HG03432 (cell line): Measurements from ENCODE around the gene PODNL1.

Source experiments
- ATAC-seq: cut with Tn5 transposase; IDR thresholded peaks from one replicate; pipeline ENCODE4 v1.9.1; 2021; ENCODE audit warnings: mild to moderate bottlenecking, moderate library complexity; ENCODE audit not compliant: unreplicated experiment

PODNL1 gene

DNA sequence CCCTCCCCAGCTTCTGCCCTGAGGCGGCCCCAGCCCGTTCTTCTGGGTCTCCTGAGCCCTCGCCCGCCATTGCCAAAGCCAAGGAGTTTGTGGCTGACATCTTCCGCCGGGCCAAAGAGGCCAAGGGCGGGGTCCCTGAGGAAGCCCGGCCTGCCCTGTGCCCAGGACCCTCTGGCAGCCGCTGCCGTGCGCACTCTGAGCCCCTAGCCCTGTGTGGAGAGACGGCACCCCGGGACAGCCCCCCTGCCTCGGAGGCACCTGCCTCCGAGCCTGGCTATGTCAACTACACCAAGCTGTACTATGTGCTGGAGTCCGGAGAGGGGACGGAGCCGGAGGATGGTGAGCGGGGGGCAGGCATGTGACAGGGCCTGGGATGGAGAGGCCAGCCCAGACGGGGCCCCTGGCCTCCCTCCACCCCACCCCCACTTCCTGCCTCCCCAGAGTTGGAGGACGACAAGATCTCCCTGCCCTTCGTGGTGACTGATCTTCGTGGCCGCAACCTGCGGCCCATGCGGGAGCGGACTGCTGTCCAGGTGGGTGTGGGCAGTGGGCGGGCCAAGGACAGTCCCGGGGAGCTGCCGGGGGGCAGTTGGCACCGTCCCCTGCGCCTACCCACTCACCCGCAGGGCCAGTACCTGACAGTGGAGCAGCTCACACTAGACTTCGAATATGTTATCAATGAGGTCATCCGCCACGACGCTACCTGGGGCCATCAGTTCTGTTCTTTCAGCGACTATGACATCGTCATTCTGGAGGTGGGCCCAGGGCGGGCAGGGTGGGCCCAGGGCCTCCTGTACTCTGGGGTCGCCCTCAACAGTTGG lies 21.1 kb upstream of the PODNL1 start:
- ATAC-seq, result no peak

DNA sequence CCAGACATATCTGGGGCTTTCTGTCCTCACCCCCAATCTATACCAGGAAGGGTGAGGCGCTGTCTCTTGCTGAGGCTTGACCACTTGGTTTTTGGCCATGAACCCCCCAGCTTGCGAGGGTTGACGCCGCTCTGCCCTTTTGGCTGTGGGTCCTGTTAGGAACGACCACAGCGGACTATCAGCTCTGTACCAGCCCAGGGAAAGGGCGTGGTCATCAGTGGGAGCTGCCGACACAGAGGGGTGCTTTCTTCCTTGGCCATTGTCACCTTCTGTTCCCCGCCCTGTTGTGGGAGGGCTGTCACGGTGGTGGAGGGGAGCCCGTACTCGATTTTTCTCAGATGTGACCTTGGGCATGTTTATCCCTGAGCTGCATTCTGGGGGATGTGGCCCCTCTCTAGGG lies 19.8 kb upstream of the PODNL1 start:
- ATAC-seq, result no peak

DNA sequence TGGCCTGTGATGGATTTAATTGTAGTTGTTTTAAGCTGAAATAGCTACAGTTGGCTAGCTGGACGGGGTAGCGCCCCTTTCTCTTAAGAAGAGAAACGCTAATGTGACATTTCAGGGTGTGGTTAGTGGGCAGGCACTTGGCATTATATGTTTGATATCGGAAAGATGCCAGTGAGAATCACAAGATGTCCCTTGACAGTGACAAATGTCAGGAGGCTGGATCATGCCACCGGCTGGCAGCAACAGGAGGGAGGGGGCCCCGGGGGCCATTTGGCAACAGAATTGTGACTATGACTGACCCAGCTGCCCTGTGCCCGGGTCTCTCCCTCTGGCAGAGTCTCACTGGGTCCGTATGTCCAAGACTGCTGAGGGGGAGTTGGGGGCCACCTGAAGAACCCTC lies 18.8 kb upstream of the PODNL1 start:
- ATAC-seq, result no peak

GRCh38 chr19:13956365-13956744 lies 18.1 kb upstream of the PODNL1 start:
- no peak for ATAC-seq

DNA sequence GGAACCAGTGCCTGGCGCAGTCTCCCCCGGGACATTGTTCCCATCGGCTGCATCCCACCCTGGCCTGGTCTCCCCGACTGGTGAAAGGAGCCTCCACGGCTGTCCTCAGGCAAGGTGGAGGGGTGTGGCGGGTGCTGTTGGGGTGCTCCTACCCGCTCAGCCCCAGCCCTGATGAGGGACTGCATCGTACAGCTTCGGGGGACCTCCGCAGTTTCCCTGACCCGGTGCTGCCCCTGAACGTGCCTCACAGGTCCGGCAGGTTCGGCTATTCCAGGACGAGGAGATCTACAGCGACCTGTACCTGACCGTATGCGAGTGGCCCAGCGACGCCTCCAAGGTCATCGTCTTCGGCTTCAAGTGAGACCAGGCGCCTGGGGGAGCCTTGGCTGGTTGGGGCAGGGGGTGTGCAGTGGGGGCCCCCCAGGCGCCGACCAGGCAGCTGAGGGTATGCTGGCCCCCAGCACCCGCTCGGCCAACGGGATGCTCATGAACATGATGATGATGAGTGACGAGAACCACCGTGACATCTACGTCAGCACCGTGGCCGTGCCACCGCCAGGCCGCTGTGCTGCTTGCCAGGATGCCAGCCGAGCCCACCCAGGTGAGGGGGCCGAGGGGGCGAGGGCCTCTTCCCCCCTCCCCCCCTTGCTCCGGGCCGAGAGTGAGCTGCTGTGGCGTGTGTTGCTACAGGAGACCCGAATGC lies 17.6 kb upstream of the PODNL1 start:
- no peak for ATAC-seq

GRCh38 chr19:13954185-13954584 lies 16.0 kb upstream of the PODNL1 start:
- ATAC-seq, result no peak

GRCh38 chr19:13952931-13953531 lies 14.8 kb upstream of the PODNL1 start:
- ATAC-seq, result no peak

DNA sequence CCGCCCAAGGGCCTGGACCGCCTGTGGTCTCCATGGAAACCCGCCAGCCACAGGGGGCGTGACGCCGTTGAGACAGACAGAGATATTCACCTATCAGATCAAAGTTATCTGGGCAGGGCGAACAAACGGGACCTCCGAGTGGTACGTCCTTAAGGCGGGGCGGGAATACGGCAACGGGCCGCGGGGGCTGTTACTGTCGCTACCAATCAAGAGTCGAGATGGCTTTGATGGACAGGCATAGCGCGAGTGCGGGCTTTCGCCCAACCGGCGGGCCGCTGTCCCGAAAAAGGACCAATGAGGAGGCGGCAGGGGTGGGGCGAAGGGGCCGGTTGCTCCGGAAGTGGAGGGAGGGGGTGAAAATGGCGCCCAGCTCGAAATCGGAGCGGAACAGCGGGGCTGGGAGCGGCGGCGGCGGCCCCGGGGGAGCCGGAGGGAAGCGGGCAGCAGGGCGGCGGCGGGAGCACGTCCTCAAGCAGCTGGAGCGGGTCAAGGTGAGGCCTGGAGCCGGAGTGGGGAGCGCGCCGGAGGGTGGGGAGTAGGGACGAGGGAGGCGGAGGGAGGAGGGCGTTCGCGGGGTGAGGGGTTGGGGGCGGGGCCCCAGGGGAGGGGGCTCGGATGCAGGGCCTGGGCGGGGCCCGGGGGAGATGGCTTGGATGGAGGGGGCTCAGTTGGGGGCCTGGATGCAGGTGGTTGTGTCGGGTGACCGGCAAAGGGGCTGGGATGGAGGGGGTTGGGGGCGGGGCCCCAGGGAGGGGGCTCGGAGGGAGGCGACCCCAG lies 14.1 kb upstream of the PODNL1 start, which contains the start of gene DCAF15:
DCAF15 (plus strand) TSS at position 356 of the 777 bp plus-strand sequence; CDS start at position 360, 4 bp downstream.
- peak; percentile 95 for ATAC-seq

DNA sequence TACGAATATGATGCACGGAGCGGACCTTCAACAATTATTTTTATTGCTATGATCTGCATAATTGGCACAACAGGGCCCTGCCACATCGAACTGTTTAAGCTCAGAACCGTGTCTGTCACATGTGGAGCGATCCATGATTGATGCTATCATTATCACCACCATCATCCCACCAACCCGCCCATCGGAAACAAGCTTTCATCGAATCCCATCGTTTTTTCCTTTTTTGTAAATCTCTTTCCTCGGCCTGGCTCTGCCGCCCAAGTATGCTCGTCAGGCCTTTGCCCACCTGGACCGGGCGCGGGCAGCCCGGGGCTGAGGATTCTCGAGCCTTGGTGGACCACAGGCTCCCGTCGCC lies 13.6 kb upstream of the PODNL1 start:
- peak; percentile 2 for ATAC-seq

GRCh38 chr19:13951043-13951442 lies 12.8 kb upstream of the PODNL1 start:
- ATAC-seq, result no peak

GRCh38 chr19:13946414-13946813 lies 8.2 kb upstream of the PODNL1 start:
- no peak for ATAC-seq

DNA sequence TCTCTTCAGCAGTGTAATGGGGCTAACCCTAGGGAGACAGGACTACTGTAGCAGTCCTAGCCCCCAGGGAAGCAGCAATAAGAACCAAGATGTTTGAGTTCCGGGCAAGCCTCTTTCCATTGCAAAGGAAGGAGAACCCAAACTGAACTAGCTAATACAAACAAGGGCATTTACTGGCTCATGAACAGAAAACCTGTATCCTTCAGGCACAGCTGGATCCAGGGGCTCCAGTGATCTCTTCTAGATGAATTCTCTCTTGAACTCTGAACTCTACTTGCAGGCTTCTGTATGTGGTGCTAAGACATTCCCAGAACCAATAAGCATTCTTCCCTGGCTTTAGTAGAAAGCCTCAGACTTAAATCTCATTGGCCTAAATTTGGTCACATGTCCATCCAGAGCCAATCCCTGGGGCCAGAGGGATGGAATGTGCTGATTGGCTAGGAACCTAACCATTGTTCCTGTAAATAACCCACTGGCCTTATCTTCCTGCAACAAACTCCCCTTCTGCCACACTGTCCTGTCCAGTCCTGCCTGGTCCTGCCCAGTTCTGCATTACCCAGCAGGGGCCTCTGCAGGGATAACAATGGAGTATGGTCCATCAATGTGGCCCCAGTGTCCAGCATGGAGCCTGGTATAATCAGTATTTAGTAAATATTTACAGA lies 3.9 kb upstream of the PODNL1 start:
- no peak for ATAC-seq

- no peak for ATAC-seq
Measured at GRCh38 chr19:13937479-13938300, 527 bp downstream of the PODNL1 start.

- ATAC-seq, result no peak
Measured at GRCh38 chr19:13935765-13936510, 2.3 kb downstream of the PODNL1 start.

DNA sequence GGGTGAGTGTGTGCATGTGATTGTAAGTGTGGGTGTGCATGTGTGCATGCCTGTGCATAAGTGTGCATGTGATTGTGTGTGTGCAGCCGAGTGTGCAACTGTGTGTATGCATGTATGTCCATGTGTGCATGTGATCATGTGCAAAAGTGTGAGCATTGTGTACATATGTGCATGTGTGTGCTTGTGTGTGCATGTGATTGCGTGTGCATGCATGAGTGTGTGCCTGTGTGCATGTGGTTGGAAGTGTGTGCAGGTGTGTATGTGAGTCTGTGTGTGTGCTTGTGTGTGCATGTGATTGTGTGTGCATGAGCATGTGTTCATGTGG lies 3.5 kb downstream of the PODNL1 start:
- ATAC-seq, result no peak

DNA sequence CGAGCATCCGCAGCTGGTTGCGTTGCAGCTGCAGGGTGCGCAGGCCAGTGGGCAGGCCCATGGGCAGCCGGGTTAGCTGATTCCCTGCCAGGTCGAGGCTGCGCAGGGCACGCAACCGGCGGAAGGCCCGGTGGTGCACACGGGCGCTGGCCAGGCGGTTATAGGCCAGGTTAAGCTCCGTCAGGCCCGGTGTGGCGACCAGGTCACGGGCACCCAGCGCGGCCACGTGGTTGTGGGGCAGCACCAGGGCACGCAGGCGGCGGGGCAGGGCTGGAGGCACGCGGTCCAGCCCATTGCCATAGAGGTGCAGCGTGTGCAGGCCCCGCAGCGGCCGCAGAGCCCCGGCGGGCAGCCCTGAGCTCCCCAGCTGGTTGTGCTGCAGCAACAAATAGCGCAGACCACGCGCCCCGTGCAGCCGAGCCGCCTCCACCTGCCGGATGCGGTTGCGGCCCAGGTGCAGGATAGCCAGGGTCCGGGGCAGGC lies 5.3 kb downstream of the PODNL1 start:
- ATAC-seq, result no peak

GRCh38 chr19:13932149-13932637 lies 6.0 kb downstream of the PODNL1 start:
- no peak for ATAC-seq

GRCh38 chr19:13931391-13932148 lies 6.6 kb downstream of the PODNL1 start:
- no peak for ATAC-seq
